K562 (cell line): ENCODE results near the gene GUK1. TPM values are rescaled to one million over a fixed set of nuclear protein-coding genes. Genes with fewer than 3 reads are reported as not detected.
A peak's percentile ranks its signal among the peaks of the same experiment; 100 is the strongest.

ENCODE experiments used
- ADNP ChIP-seq: fragments of 200-800 bp; sonication (Bioruptor generic); IDR thresholded peaks from 2 replicates; pipeline ENCODE4 v1.6.1; 2016; ENCODE audit warnings: missing genetic modification characterization, missing compliant biosample characterization
- CBX3 ChIP-seq, 2 experiments: IDR thresholded peaks; 1 replicate in 1 of 2; 2 replicates in 1 of 2; pipeline ENCODE4 v1.6.1; 2012; ENCODE audit warnings: inconsistent platforms in 2 of 2, low read length in 2 of 2, borderline replicate concordance in 1 of 2, control low read depth in 1 of 2
- CCAR2 ChIP-seq: fragments of 200-400 bp; formaldehyde crosslinking; IDR thresholded peaks from 2 replicates; pipeline ENCODE4 v1.6.1; 2017; ENCODE audit warnings: mild to moderate bottlenecking, low read depth, low read length
- CHD2 ChIP-seq: IDR thresholded peaks from 2 replicates; pipeline ENCODE4 v1.6.1; 2011; ENCODE audit warnings: low read depth, low read length
- HDAC8 ChIP-seq: fragments of 450-650 bp; IDR thresholded peaks from 2 replicates; pipeline ENCODE4 v1.6.1; 2016; ENCODE audit warnings: mild to moderate bottlenecking, missing genetic modification characterization, moderate library complexity, missing compliant biosample characterization
- NFIC ChIP-seq: fragments of 450-650 bp; IDR thresholded peaks from 2 replicates; pipeline ENCODE4 v1.6.1; 2017; ENCODE audit warnings: mild to moderate bottlenecking, inconsistent platforms
- PTRF ChIP-seq: fragments of 450-650 bp; IDR thresholded peaks from 2 replicates; pipeline ENCODE4 v1.6.1; 2016; ENCODE audit warnings: mild to moderate bottlenecking, missing genetic modification characterization, missing compliant biosample characterization
- RB1 ChIP-seq: fragments of 450-650 bp; IDR thresholded peaks from 2 replicates; pipeline ENCODE4 v1.6.1; 2017; ENCODE audit warnings: low read depth, mild to moderate bottlenecking
- RUNX1 ChIP-seq: sonication (generic); IDR thresholded peaks from 2 replicates; pipeline ENCODE4 v1.6.1; 2016; ENCODE audit warnings: antibody characterized with exemption, low read depth
- SUPT5H ChIP-seq: fragments of 450-650 bp; IDR thresholded peaks from 2 replicates; pipeline ENCODE4 v1.6.1; 2016
- TARDBP ChIP-seq: fragments of 450-650 bp; IDR thresholded peaks from 2 replicates; pipeline ENCODE4 v1.6.1; 2016
- THAP12 ChIP-seq: fragments of 250-450 bp; sonication (Bioruptor Pico); IDR thresholded peaks from 2 replicates; pipeline ENCODE4 v1.9.0; 2021; ENCODE audit warnings: mild to moderate bottlenecking, inconsistent platforms
- ZBTB17 ChIP-seq: fragments of 450-650 bp; formaldehyde crosslinking; IDR thresholded peaks from 2 replicates; pipeline ENCODE4 v1.4.0; 2020; ENCODE audit warnings: mild to moderate bottlenecking
- ZFPM2 ChIP-seq: fragments of 250-450 bp; sonication (Bioruptor Pico); IDR thresholded peaks from 2 replicates; pipeline ENCODE4 v1.5.1; 2022; ENCODE audit warnings: mild to moderate bottlenecking
- ZNF197 ChIP-seq: fragments of 200-800 bp; sonication (Bioruptor generic); IDR thresholded peaks from 2 replicates; pipeline ENCODE4 v1.6.1; 2016; ENCODE audit warnings: low read depth, missing genetic modification characterization, missing compliant biosample characterization
- ZNF717 ChIP-seq: fragments of 250-450 bp; sonication (Bioruptor Pico); IDR thresholded peaks from 2 replicates; pipeline ENCODE4 v1.5.0; 2021
- ZNF764 ChIP-seq: fragments of 250-450 bp; sonication (Bioruptor Pico); IDR thresholded peaks from 2 replicates; pipeline ENCODE4 v1.4.0; 2020; ENCODE audit warnings: low read depth, mild to moderate bottlenecking, moderate library complexity
- ZNF766 ChIP-seq: fragments of 200-800 bp; sonication (Bioruptor generic); conservative IDR thresholded peaks from 2 replicates; pipeline ENCODE4 v1.6.1; 2016; ENCODE audit warnings: missing genetic modification characterization, missing compliant biosample characterization
- polyA plus RNA-seq, 8 experiments: library from polyadenylated mRNA; depleted of rRNA in 4 of 8; stranded (reverse) in 5 of 8; unstranded in 3 of 8; fragments of >200 nt; fragmentation: Nextera tagmentation in 2 of 8; fragmentation: Illumina TruSeq in 1 of 8; extraction: Ambion mirVana in 2 of 8; extraction: Trizol in 1 of 8; gene quantifications; 2 replicates each; pipeline versions ENCODE4 v1.2.1 to v1.2.3, GENCODE V29; 2011 to 2014; ENCODE audit warnings: inconsistent platforms in 1 of 8, missing spikeins in 1 of 8
- total RNA-seq, 7 experiments: library from RNA; depleted of rRNA in 6 of 7; stranded (reverse); fragments of >200 nt in 6 of 7; fragmentation: Illumina TruSeq in 2 of 7; extraction: Trizol in 2 of 7; gene quantifications; 2 replicates each; pipeline versions ENCODE4 v1.2.1 to v1.2.3, GENCODE V29; 2011 to 2021; ENCODE audit warnings: low replicate concordance in 1 of 7
- TF ChIP-seq, protein P1 (sequence below): sonication (generic); formaldehyde crosslinking; IDR thresholded peaks from 2 replicates; pipeline ENCODE4 v1.4.0; 2020; ENCODE audit warnings: mild to moderate bottlenecking, missing genetic modification reagents
- TF ChIP-seq, protein P2 (sequence below): fragments of 250-450 bp; sonication (Bioruptor Pico); IDR thresholded peaks from 2 replicates; pipeline ENCODE4 v1.5.0; 2020; ENCODE audit warnings: mild to moderate bottlenecking, borderline replicate concordance
- TF ChIP-seq, protein P3 (sequence below): fragments of 250-450 bp; sonication (Bioruptor Pico); IDR thresholded peaks from 2 replicates; pipeline ENCODE4 v1.5.0; 2021; ENCODE audit warnings: mild to moderate bottlenecking, moderate library complexity

Gene GUK1
- total and polyA plus RNA-seq, 9 of the 15 experiments (the other 6 are each of a cell fraction or from before 2014, with no cell fraction given): 7.0 to 331 (median 132) TPM

DNA sequence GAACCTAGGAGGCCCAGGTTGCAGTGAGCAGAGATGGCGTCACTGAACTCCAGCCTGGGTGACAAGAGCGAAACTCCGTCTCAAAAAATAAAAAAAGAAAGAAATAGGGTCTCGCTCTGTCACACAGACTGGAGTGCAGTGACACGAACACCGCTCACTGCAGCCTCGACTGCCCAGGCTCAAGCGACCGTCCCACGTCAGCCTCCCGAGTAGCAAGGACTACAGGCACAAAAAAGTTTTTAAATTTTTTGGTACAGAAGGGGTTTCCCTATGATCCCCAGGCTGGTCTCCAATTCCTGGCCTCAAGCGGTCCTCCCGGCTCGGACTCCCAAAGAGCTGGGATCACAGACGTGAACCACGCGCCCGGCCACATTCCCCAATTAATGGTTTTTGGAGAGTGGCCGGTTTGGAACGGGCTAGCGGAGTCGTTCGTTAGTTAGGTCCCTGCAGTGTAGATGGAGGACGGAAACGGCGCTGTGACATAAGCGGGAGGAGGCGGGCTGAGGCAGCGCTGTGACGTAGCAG is 611 bp upstream of the GUK1 start (continued):
- TF ChIP-seq, protein P1, sequence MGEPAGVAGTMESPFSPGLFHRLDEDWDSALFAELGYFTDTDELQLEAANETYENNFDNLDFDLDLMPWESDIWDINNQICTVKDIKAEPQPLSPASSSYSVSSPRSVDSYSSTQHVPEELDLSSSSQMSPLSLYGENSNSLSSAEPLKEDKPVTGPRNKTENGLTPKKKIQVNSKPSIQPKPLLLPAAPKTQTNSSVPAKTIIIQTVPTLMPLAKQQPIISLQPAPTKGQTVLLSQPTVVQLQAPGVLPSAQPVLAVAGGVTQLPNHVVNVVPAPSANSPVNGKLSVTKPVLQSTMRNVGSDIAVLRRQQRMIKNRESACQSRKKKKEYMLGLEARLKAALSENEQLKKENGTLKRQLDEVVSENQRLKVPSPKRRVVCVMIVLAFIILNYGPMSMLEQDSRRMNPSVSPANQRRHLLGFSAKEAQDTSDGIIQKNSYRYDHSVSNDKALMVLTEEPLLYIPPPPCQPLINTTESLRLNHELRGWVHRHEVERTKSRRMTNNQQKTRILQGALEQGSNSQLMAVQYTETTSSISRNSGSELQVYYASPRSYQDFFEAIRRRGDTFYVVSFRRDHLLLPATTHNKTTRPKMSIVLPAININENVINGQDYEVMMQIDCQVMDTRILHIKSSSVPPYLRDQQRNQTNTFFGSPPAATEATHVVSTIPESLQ (CRISPR knock-in tag): no peak
- TF ChIP-seq THAP12 (CRISPR knock-in tag): no peak
- no peak for TF ChIP-seq ADNP (tag)
- TF ChIP-seq ZBTB17 (CRISPR knock-in tag): no peak
- TF ChIP-seq NFIC: peak; percentile 36; the same call in 1 of the 2 replicates
- TF ChIP-seq RB1: no peak
- no peak for TF ChIP-seq CBX3 (IDR thresholded peaks at IDR 0.05; ENCODE audit: borderline replicate concordance in 1 of 2, low read length in 2 of 2)
- no peak for TF ChIP-seq ZNF717 (CRISPR knock-in tag)
- TF ChIP-seq, protein P2, sequence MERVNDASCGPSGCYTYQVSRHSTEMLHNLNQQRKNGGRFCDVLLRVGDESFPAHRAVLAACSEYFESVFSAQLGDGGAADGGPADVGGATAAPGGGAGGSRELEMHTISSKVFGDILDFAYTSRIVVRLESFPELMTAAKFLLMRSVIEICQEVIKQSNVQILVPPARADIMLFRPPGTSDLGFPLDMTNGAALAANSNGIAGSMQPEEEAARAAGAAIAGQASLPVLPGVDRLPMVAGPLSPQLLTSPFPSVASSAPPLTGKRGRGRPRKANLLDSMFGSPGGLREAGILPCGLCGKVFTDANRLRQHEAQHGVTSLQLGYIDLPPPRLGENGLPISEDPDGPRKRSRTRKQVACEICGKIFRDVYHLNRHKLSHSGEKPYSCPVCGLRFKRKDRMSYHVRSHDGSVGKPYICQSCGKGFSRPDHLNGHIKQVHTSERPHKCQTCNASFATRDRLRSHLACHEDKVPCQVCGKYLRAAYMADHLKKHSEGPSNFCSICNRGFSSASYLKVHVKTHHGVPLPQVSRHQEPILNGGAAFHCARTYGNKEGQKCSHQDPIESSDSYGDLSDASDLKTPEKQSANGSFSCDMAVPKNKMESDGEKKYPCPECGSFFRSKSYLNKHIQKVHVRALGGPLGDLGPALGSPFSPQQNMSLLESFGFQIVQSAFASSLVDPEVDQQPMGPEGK (CRISPR knock-in tag): no peak
- TF ChIP-seq SUPT5H: peak; percentile 77
- TF ChIP-seq ZNF197 (CRISPR knock-in tag): no peak
- TF ChIP-seq, protein P3, sequence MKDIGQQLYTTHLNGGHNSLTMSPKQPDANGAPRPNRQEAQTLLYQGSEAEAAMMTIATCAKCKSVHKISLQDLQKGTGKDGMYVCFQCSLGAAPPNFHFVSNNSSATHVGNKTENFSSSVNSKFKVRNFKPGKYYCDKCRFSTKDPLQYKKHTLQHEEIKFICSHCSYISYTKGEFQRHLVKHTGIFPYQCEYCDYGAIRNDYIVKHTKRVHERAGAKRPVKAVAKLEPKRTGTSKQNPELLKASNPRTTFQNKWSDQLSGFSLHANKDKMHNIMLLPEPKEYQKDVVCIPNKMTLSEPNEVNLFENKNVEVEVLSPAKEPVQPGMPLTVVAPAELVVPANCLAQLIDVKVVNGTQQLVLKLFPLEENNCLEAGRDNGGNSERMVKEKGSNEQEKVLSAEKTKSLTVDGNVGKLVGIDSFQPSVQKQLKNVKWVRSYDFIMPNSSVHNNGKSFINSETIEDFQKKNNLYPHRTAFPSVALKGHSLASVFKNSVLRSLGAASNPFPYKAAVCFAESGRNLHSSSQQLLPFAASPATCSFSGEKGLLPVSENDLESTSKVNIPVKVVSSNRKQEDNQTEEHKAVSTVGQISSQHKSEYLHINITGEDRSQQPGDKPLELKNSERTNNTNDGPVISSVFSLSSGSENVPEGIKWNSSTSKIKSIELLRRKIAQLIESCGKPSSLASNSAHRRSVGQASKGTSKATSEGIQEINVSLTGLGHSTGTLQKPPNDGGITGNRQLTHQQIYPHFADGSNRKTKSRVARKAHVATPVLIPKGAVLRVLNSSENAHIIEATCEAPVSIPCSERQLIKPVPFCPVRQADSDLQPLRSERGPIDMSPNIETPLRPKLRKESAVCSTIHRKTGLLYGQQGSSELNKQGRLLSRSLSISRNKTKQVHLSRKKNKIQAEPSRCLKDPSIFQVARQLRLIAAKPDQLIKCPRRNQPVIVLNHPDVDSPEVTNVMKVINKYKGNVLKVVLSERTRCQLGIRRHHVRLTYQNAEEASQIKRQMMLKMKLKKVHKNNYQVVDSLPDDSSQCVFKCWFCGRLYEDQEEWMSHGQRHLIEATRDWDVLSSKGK (CRISPR knock-in tag): no peak
- no peak; the same call in 1 of the 2 replicates for TF ChIP-seq CHD2
- no peak for TF ChIP-seq ZNF764 (CRISPR knock-in tag)
- TF ChIP-seq PTRF (tag): no peak
- no peak for TF ChIP-seq RUNX1
- TF ChIP-seq HDAC8 (tag): no peak
- no peak for TF ChIP-seq ZFPM2 (CRISPR knock-in tag)
- no peak for TF ChIP-seq CCAR2
- TF ChIP-seq ZNF766 (CRISPR knock-in tag): no peak
- TF ChIP-seq TARDBP: no peak
